ENCODE results near the gene FGF1.

DNA sequence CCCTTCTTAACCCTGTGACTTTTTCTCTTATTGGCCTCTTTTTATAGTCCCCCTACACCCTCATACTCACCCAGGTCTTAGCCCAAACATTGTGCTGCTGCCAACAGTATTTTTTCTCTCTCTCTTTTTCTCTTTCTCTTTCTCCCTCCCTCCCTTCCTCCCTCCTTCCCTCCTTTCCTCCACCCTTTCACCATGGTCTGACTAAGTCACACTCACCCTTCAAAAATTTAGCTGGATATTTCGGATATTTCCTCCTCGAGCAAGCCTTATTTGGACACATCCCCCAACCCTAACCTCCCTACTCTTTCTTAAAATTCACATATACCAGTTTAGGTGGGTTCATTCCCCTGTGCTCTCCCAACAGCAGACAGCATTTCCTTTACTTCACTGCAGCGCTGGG, 64.7 kb downstream of the FGF1 start:
- TF ChIP-seq, protein P1, sequence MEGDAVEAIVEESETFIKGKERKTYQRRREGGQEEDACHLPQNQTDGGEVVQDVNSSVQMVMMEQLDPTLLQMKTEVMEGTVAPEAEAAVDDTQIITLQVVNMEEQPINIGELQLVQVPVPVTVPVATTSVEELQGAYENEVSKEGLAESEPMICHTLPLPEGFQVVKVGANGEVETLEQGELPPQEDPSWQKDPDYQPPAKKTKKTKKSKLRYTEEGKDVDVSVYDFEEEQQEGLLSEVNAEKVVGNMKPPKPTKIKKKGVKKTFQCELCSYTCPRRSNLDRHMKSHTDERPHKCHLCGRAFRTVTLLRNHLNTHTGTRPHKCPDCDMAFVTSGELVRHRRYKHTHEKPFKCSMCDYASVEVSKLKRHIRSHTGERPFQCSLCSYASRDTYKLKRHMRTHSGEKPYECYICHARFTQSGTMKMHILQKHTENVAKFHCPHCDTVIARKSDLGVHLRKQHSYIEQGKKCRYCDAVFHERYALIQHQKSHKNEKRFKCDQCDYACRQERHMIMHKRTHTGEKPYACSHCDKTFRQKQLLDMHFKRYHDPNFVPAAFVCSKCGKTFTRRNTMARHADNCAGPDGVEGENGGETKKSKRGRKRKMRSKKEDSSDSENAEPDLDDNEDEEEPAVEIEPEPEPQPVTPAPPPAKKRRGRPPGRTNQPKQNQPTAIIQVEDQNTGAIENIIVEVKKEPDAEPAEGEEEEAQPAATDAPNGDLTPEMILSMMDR (IDR thresholded peaks at IDR 0.05) = no peak
- no peak for TF ChIP-seq POLR2A (IDR thresholded peaks at IDR 0.05)
